DND-41 (cell line): ENCODE results near the gene SEMA4B.

ENCODE experiments used
- EZH2 ChIP-seq: IDR thresholded peaks from 3 replicates; pipeline ENCODE4 v1.6.1; 2012; ENCODE audit warnings: borderline replicate concordance, low read depth, mild to moderate bottlenecking, moderate library complexity, low read length, inconsistent platforms; ENCODE audit not compliant: severe bottlenecking
- TF ChIP-seq, protein P1 (sequence below): IDR thresholded peaks from 2 replicates; pipeline ENCODE4 v1.5.1; 2012; ENCODE audit warnings: borderline replicate concordance, low read length, moderate library complexity, mild to moderate bottlenecking; ENCODE audit not compliant: poor library complexity, severe bottlenecking; ENCODE audit errors: extremely low read depth

DNA sequence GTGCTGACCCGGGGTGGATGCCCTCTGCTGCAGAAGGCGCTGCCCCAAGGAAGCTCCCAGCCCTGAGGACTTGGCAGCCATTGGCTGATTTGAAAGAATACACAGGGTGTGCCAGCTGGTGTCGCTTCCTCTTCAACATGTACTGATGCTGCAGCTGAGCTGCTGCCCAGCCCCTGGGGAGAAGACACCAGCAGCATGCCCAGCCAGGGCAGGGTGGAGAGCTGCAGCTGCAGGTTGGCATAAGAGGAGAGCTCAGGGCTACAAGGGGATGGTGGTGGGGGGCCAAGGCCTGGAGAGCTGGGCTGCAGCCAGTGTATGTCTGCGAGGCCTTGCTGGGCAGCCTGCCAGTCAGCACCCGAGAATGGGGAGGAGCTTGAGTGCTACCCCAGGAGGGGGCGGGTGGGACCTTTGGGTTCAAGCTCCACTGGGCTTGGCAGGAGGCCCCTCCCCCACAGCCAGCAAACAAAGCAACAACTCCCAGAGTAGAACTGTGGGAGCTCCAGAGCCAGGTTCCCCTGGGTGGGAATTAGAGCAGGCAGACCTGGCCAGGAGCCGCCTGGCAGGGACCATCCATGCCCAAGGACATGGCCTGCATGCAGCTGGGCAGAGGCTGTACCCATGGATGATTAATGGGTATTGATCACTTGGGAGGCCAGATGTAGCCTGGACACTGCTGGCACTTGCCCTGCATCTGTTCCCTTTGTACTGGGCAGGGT, 9.2 kb upstream of the SEMA4B start:
- TF ChIP-seq, protein P1, sequence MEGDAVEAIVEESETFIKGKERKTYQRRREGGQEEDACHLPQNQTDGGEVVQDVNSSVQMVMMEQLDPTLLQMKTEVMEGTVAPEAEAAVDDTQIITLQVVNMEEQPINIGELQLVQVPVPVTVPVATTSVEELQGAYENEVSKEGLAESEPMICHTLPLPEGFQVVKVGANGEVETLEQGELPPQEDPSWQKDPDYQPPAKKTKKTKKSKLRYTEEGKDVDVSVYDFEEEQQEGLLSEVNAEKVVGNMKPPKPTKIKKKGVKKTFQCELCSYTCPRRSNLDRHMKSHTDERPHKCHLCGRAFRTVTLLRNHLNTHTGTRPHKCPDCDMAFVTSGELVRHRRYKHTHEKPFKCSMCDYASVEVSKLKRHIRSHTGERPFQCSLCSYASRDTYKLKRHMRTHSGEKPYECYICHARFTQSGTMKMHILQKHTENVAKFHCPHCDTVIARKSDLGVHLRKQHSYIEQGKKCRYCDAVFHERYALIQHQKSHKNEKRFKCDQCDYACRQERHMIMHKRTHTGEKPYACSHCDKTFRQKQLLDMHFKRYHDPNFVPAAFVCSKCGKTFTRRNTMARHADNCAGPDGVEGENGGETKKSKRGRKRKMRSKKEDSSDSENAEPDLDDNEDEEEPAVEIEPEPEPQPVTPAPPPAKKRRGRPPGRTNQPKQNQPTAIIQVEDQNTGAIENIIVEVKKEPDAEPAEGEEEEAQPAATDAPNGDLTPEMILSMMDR, result no peak
- no peak for TF ChIP-seq EZH2
